Fibroblast of villous mesenchyme (primary cell): ENCODE measurements around the gene KLF3. TPM values are rescaled to one million over a fixed set of nuclear protein-coding genes. Genes with fewer than 3 reads are reported as not detected.

Source experiments
- DNase-seq: peaks from one replicate; pipeline ENCODE4 v3.0.0-alpha.2; 2010; ENCODE audit warnings: low read depth
- H3K4me3 ChIP-seq: 2 replicates; pipeline ENCODE4 v1.5.1; 2011; ENCODE audit warnings: low read depth, mild to moderate bottlenecking, low read length
- total RNA-seq: library from RNA; depleted of rRNA; stranded (reverse); fragments of >200 nt; gene quantifications from 2 replicates; pipeline ENCODE4 v1.2.3, GENCODE V29; 2012
- TF ChIP-seq, protein P1 (sequence below): IDR thresholded peaks from 2 replicates; pipeline ENCODE4 v1.5.1; 2012; ENCODE audit warnings: low read depth, mild to moderate bottlenecking, low read length; ENCODE audit not compliant: insufficient read depth

Gene KLF3
- total RNA-seq, 1 donor: 24.2 TPM

GRCh38 chr4:38668203-38668971, 4.4 kb downstream of the KLF3 start:
- H3K4me3 ChIP-seq: no peak overlapping the region
- TF ChIP-seq, protein P1, sequence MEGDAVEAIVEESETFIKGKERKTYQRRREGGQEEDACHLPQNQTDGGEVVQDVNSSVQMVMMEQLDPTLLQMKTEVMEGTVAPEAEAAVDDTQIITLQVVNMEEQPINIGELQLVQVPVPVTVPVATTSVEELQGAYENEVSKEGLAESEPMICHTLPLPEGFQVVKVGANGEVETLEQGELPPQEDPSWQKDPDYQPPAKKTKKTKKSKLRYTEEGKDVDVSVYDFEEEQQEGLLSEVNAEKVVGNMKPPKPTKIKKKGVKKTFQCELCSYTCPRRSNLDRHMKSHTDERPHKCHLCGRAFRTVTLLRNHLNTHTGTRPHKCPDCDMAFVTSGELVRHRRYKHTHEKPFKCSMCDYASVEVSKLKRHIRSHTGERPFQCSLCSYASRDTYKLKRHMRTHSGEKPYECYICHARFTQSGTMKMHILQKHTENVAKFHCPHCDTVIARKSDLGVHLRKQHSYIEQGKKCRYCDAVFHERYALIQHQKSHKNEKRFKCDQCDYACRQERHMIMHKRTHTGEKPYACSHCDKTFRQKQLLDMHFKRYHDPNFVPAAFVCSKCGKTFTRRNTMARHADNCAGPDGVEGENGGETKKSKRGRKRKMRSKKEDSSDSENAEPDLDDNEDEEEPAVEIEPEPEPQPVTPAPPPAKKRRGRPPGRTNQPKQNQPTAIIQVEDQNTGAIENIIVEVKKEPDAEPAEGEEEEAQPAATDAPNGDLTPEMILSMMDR: no peak

GRCh38 chr4:38669208-38669607, 5.2 kb downstream of the KLF3 start:
- H3K4me3 ChIP-seq: no peak overlapping the region
- TF ChIP-seq, protein P1: no peak
- peak; percentile 63 for DNase-seq

More at GRCh38 chr4:38668203-38668971, 4.4 kb downstream of the KLF3 start:
- no peak for DNase-seq

DNA sequence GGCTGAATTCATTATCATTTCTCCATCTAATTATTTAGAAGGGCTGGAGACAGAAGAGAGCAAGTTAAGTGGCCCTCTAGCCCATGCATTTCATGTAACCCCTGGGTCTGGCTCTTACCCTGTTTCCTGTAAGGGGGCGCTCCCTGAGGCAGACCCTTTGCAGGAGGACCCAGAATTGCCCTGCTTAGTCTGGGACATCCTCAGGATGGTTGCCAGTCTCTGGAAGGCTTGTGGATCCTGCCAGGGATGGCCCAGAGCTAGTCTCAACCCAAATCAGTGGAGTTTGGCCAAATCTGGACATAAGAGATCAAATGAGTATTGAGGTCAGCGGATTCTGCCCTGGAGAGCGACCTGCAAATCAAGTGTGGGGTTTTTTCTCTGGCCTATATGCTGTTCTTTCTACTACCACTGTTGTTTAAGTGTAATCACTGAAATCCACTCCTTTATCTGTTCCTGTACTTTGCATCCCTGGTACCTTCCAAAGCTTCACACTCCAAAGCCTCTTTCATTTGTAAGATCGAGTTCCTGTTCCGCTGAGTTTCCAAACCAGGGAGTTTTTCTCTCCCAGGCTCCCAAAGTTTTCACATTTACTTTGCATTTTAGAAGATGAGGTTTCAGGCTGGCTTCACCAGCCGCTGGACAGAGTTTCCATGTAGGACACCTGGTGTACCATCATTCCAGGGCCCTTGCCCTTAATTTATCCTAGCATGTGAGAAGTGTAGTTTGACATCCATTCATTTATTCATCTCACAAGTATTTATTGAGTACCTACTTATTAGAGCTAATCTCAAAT, 6.3 kb downstream of the KLF3 start:
- no peak overlapping the region for H3K4me3 ChIP-seq
- DNase-seq: no peak
- TF ChIP-seq, protein P1: no peak

DNA sequence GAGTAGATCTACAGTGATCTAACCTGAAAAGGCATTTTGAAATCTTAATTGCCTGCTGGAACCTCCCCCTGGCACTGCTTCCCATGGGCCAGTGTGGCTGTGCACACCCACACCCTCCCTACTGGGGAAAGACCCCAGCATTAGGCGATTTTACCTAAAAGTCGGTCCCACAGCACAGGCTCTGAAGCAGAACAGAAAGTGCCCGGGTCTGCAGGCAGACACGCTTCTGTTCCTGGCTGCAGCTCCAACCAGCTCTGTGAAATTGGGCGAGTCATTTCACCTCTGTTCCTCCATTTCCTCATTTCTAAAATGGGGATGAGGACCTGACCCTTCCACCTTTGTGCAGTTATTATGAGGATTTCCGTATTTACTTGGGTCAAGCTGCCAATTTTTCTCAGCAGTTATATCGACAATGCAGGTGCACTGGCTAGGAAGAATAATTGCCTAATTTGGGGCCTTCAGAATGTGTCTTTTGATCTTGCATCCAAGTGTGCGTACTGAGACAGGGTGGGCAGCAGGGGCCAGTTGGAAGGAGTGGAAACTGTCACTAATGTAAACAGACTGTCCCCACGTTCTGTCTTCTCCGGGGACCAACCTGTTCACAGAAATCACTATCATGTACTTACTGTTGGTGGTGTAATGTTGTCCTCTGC, 7.1 kb downstream of the KLF3 start:
- no peak for DNase-seq
- TF ChIP-seq, protein P1: no peak
- no peak overlapping the region for H3K4me3 ChIP-seq

DNA sequence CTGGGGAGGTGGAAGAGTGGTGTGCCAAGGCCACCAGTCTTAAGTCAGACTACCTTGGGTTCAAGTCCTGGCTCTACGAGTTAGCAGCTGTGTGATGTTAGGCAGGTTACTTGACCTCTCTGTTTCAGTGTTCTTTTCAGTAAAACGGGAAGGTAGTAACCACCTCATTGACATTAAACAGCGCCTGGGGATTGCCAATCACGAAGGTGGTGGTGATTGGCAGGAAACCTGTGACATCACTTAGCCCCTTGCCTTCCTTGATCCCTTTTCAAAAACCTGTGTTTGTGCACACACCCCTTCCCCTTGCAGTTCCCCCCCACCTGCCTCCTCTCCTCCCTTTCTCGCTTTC, 7.6 kb downstream of the KLF3 start:
- TF ChIP-seq, protein P1: no peak
- no peak overlapping the region for H3K4me3 ChIP-seq
- DNase-seq: no peak

GRCh38 chr4:38672074-38672396, 8.0 kb downstream of the KLF3 start:
- TF ChIP-seq, protein P1: no peak
- H3K4me3 ChIP-seq: no peak overlapping the region
- DNase-seq: no peak
